GM12878 (cell line): Measurements from ENCODE around the gene NCMAP. TPM values are rescaled to one million over a fixed set of nuclear protein-coding genes. Genes with fewer than 3 reads are reported as not detected.

Source experiments
- ATAC-seq: fragments of 200-7000 bp; cut with Tn5 transposase; 3 replicates; pipeline ENCODE4 v1.9.1; 2020; ENCODE audit warnings: mild to moderate bottlenecking, moderate library complexity
- BruUV-seq: library from RNA; stranded (reverse); fragments of 400-500 nt; replicated peaks from 2 replicates; lab custom pipeline; 2021; lab: Mats Ljungman, UMichigan
- CTCF ChIA-PET: fragments of 300-600 bp; sonication (Branson Sonifier 250); formaldehyde crosslinking; extraction: SDS; loops from one replicate; lab custom pipeline; 2021; ENCODE audit warnings: inconsistent platforms; lab: Yijun Ruan, JAX
- POLR2A ChIA-PET: fragments of 350-600 bp; formaldehyde crosslinking; extraction: SDS; loops from one replicate; lab custom pipeline; 2021; ENCODE audit warnings: inconsistent platforms; lab: Charles Lee
- RAD21 ChIA-PET: fragments of 300-600 bp; sonication (Branson Sonifier 250); formaldehyde crosslinking; loops from one replicate; lab custom pipeline; 2023; ENCODE audit warnings: antibody characterized with exemption; ENCODE audit not compliant: unreplicated experiment; lab: Charles Lee
- SMC1A ChIA-PET: fragments of 300-600 bp; sonication (Branson Sonifier 250); formaldehyde crosslinking; loops from one replicate; lab custom pipeline; 2023; ENCODE audit not compliant: unreplicated experiment, uncharacterized antibody; lab: Charles Lee
- DNase-seq: peaks from one replicate; pipeline ENCODE4 v3.0.0-alpha.2; 2011; ENCODE audit warnings: low read depth, low spot score
- FAIRE-seq: peaks from 3 replicates; lab custom pipeline; 2011; peaks lifted over from hg19 to GRCh38; lab: Jason Lieb, UNC
- H2AFZ ChIP-seq: 2 replicates; pipeline ENCODE4 v1.6.0; 2011; ENCODE audit warnings: low read depth, low read length, control low read depth; ENCODE audit not compliant: control insufficient read depth
- H3K27ac ChIP-seq: 2 replicates; pipeline ENCODE4 v1.5.1; 2011; ENCODE audit warnings: control low read depth; ENCODE audit not compliant: control insufficient read depth, insufficient read depth
- H3K27me3 ChIP-seq, 2 experiments: replicated peaks in 1 of 2; 2 replicates each; pipeline versions ENCODE4 v1.6.0 to v1.6.1; 2011; ENCODE audit warnings: low read length in 1 of 2; ENCODE audit not compliant: control insufficient read depth in 2 of 2, insufficient read depth in 2 of 2
- H3K36me3 ChIP-seq, 2 experiments: 2 replicates each; pipeline ENCODE4 v1.5.1; 2011; ENCODE audit warnings: low read length in 1 of 2; ENCODE audit not compliant: control insufficient read depth in 2 of 2, insufficient read depth in 2 of 2
- H3K4me1 ChIP-seq: 2 replicates; pipeline ENCODE4 v1.6.1; 2011; ENCODE audit warnings: mild to moderate bottlenecking, low read length, moderate library complexity, mixed read lengths; ENCODE audit not compliant: control insufficient read depth, insufficient read depth
- H3K4me2 ChIP-seq: 2 replicates; pipeline ENCODE4 v1.6.0; 2011; ENCODE audit warnings: control low read depth; ENCODE audit not compliant: control insufficient read depth, insufficient read depth
- H3K4me3 ChIP-seq: fragments of 200-600 bp; sonication (generic); 2 replicates; pipeline ENCODE4 v1.5.1; 2016
- H3K79me2 ChIP-seq: 2 replicates; pipeline ENCODE4 v1.6.0; 2011; ENCODE audit warnings: low read length; ENCODE audit not compliant: control insufficient read depth, insufficient read depth
- H3K9ac ChIP-seq: 2 replicates; pipeline ENCODE4 v1.8.0; 2011; ENCODE audit warnings: low read length, control low read depth, mixed read lengths; ENCODE audit not compliant: control insufficient read depth, insufficient read depth
- H3K9me3 ChIP-seq: replicated peaks from 3 replicates; pipeline ENCODE4 v1.5.1; 2011; ENCODE audit warnings: mild to moderate bottlenecking, low read length; ENCODE audit not compliant: control insufficient read depth, insufficient read depth
- H4K20me1 ChIP-seq: 2 replicates; pipeline ENCODE4 v1.6.0; 2011; ENCODE audit not compliant: control insufficient read depth, insufficient read depth
- FOXK2 ChIP-seq: fragments of 450-650 bp; IDR thresholded peaks from 2 replicates; pipeline ENCODE4 v1.6.1; 2017; ENCODE audit warnings: mild to moderate bottlenecking, moderate library complexity
- MYB ChIP-seq: fragments of 150-350 bp; IDR thresholded peaks from 2 replicates; pipeline ENCODE4 v1.6.1; 2014; ENCODE audit warnings: mild to moderate bottlenecking, low read depth, low read length, borderline replicate concordance
- NBN ChIP-seq: fragments of 450-650 bp; IDR thresholded peaks from 2 replicates; pipeline ENCODE4 v1.6.1; 2016
- RAD51 ChIP-seq: fragments of 450-650 bp; IDR thresholded peaks from 2 replicates; pipeline ENCODE4 v1.6.1; 2016; ENCODE audit warnings: moderate library complexity, mild to moderate bottlenecking, inconsistent platforms
- USF1 ChIP-seq: IDR thresholded peaks from 2 replicates; pipeline ENCODE4 v1.6.1; 2011; ENCODE audit warnings: borderline replicate concordance, low read depth, mild to moderate bottlenecking, moderate library complexity, mixed read lengths, low read length; ENCODE audit not compliant: insufficient read depth; ENCODE audit errors: extremely low read length
- ZBTB33 ChIP-seq: fragments of 450-650 bp; IDR thresholded peaks from 2 replicates; pipeline ENCODE4 v1.6.1; 2017; ENCODE audit warnings: mild to moderate bottlenecking
- ZBTB4 ChIP-seq: fragments of 450-650 bp; formaldehyde crosslinking; IDR thresholded peaks from 2 replicates; pipeline ENCODE4 v1.4.0; 2022; ENCODE audit warnings: mild to moderate bottlenecking, moderate library complexity
- ZBTB40 ChIP-seq: fragments of 450-650 bp; IDR thresholded peaks from 2 replicates; pipeline ENCODE4 v1.6.1; 2016; ENCODE audit warnings: mild to moderate bottlenecking, moderate library complexity, borderline replicate concordance
- ZNF24 ChIP-seq: fragments of 450-650 bp; IDR thresholded peaks from 2 replicates; pipeline ENCODE4 v1.6.1; 2017; ENCODE audit warnings: antibody characterized with exemption, mild to moderate bottlenecking
- WGBS: methylation state at CpG from one replicate; pipeline ENCODE4 v1.1.6; 2016; ENCODE audit warnings: low lambda C conversion rate; ENCODE audit not compliant: insufficient replicate concordance, insufficient coverage; ENCODE audit errors: missing lambda C conversion rate; 5-methylcytosine and 5-hydroxymethylcytosine counted together
- in situ Hi-C: fragments of 300-500 bp; cut with MboI; formaldehyde crosslinking; loops from 9 replicates; pipeline ENCODE4 v1.14.3; 2018; ENCODE audit warnings: mixed read lengths
- intact Hi-C: fragments of 100-400 bp; cut with micrococcal nuclease; formaldehyde crosslinking; loops from one replicate; pipeline ENCODE4 v1.14.2; 2022; ENCODE audit not compliant: unreplicated experiment
- polyA plus RNA-seq, 11 experiments: library from polyadenylated mRNA; depleted of rRNA in 4 of 11; unstranded in 6 of 11; stranded (reverse) in 5 of 11; fragments of >200 nt; fragmentation: Nextera tagmentation in 4 of 11; fragmentation: Illumina TruSeq in 1 of 11; extraction: Ambion mirVana in 4 of 11; extraction: Trizol in 1 of 11; gene quantifications; 1 replicate in 1 of 11; 2 replicates in 10 of 11; pipeline versions ENCODE4 v1.2.1 to v1.2.3, GENCODE V29; 2011 to 2016; ENCODE audit warnings: inconsistent platforms in 2 of 11, missing spikeins in 2 of 11, low read depth in 1 of 11
- total RNA-seq, 4 experiments: library from RNA; depleted of rRNA in 3 of 4; stranded (reverse); fragments of >200 nt in 3 of 4; fragmentation: Illumina TruSeq in 1 of 4; extraction: Trizol in 1 of 4; gene quantifications; 2 replicates each; pipeline versions ENCODE4 v1.2.1 to v1.2.3, GENCODE V29; 2013 to 2021

NCMAP gene
- total and polyA plus RNA-seq, 10 of the 15 experiments (the other 5 are each of a cell fraction or from before 2014, with no cell fraction given) = not detected

GRCh38 chr1:24506691-24507381 is 49.1 kb upstream of the NCMAP start:
- ChIA-PET SMC1A (no interaction called here), RAD21 (no interaction called here), CTCF (no interaction called here), POLR2A (interaction anchor here (0.6 kb wide), 1 partner anchor 214 kb away, joined by 4 read pairs; no protein-coding TSS in a partner anchor)
- Histone ChIP-seq H3K4me3 (no peak overlapping the region), H3K27ac (no peak overlapping the region), H3K27me3 (peaks cover 5 to 16% of the 10 kb centered on the region in 2 experiments), H3K9ac (no peak overlapping the region), H3K36me3 (no peaks in the 10 kb centered on the region), H3K4me1 (peaks cover under 1% of the 10 kb centered on the region; the same call in 1 of the 2 replicates), H3K9me3 (no peaks in the 10 kb centered on the region), H2AFZ (no peak overlapping the region), H3K79me2 (no peaks in the 10 kb centered on the region), H3K4me2 (no peak overlapping the region), H4K20me1 (no peaks in the 10 kb centered on the region; the same call in 1 of the 2 replicates)
- DNase-seq (no peak), FAIRE-seq (no peak), ATAC-seq (no peak)
- 28% methylated on average over 5 of the region's 5 CpGs for WGBS
- intact Hi-C loops = no loop called here
- no TSS peak for BruUV-seq
- TF ChIP-seq FOXK2 = no peak
- TF ChIP-seq USF1 = peak; percentile 34
- TF ChIP-seq ZBTB40 = no peak
- TF ChIP-seq ZBTB4 = no peak
- TF ChIP-seq ZNF24 = no peak
- peak; percentile 23; the same call in 1 of the 2 replicates for TF ChIP-seq RAD51
- no peak for TF ChIP-seq MYB
- no peak for TF ChIP-seq NBN
- no peak for TF ChIP-seq ZBTB33
- in situ Hi-C loops = no loop called here
